CD4-positive, alpha-beta T cell treated with Interleukin-2 at 100 ng/mL for 4 hours (primary cell): ENCODE measurements around the gene ADAM11.

ENCODE experiments used
- DNase-seq: peaks from one replicate; pipeline ENCODE4 v3.0.0-alpha.2; 2020; ENCODE audit warnings: low spot score

Gene ADAM11

DNA sequence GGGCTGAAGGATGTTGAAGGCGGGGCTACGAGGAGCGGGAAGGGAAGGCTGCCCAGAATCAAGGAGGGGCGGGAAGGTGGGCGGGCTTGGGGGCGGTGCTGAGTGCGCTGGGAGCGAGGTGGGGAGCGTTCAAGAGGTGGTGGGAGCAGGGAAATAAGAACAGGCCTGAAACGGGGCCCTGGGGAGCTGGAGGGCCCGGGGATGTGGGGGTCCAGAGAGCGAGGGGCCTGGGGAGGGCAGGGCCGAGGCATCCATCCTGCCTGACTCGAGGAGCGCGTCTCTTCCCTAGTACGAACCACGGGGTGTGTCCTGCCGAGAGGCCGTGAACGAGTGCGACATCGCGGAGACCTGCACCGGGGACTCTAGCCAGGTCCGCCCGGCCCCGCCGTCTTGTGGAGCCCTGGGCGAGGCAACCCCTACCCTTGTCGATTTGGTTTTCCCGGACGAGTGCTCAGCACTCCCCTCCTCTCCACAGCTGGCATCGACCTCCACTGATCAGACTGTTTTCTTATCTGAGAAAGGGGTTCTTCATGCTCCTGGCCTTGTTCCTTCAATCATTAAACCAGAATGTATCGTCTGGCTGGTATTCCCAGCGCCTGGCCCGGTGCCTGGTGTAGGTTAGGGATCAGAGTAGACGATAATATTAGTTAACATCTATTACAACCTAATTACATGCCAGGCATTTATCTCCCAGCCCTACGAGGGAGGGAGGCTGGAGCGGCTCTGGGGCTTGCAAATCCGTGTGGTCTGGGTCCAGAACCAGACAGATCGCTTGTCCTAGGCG is 17.2 kb downstream of the ADAM11 start:
- no peak for DNase-seq

DNA sequence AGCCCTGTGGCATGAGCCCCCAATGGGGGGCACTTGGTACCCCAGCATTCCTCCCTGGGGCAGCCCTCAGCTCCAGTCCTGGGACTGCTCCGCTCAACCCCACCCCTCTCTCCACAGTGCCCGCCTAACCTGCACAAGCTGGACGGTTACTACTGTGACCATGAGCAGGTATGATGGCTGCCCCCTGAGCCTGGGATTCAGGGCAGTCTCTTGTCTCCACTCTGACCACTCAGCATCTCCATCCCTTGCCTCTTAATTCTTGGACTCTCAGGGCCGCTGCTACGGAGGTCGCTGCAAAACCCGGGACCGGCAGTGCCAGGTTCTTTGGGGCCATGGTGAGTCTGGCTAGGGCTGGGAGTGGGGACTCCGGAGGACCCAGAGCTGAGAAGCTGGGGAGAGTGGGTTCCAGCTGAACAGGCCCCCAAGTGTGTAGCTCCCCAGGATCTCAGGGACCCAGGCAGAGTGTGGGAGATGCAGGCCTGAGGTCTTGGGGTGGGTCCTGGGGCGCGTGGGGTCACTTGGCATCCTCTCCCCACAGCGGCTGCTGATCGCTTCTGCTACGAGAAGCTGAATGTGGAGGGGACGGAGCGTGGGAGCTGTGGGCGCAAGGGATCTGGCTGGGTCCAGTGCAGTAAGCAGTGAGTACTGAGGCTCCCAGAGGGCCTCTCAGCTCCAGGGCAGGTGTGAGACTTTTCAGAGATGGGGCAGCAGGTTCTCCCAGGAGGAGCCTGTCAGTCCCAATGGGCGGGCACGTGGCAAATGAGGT is 18.0 kb downstream of the ADAM11 start:
- DNase-seq = no peak

DNA sequence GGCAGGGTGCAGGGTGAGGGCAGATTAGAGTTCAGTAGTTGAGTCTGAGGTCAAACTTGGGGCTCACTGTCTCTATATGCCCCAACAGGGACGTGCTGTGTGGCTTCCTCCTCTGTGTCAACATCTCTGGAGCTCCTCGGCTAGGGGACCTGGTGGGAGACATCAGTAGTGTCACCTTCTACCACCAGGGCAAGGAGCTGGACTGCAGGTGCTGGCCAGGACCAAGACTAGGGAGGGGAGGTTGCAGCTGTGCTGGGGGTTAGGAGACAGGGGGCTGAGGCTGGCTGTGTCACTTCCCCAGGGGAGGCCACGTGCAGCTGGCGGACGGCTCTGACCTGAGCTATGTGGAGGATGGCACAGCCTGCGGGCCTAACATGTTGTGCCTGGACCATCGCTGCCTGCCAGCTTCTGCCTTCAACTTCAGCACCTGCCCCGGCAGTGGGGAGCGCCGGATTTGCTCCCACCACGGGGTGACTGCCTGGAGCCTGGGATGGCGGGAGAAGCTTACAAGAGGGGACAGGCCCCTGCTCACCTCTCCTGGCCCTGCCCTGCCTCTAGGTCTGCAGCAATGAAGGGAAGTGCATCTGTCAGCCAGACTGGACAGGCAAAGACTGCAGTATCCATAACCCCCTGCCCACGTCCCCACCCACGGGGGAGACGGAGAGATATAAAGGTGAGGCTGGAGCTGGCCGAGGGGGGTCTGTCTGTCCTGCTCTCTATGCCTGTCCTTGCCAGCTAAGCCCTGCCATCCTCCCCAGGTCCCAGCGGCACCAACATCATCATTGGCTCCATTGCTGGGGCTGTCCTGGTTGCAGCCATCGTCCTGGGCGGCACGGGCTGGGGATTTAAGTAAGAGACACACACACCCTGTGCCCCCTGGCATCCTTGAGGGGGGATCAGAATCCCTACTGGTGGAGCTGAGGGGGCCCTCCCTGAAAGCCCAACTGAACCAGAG is 18.9 kb downstream of the ADAM11 start:
- no peak for DNase-seq

DNA sequence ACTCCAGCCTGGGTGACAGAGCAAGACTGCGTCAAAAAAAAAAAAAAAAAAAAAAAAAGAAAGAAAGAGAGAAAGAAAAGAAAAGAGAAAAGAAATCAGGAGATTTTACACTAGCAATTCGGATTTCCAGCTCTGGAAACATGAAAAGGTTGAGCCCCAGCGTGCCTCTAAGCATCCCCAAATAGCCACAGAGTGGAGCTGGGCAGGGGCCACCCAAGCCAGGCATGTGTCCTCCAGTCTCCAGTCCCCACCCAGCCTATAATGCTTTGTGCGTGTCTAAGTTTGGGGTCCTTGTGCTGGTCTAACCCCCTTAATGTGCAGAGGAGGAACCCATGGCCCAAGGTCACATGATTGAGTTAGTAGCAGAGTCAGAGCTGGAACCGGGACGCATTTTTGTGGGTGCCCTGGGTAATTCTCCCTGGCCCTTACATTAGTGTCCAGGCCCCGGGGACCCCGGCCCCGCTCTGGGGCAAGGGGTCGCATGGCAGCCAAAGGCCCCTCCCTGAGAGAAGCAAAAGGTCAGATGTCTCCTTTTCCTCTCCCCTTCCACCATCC is 19.9 kb downstream of the ADAM11 start:
- DNase-seq = no peak

DNA sequence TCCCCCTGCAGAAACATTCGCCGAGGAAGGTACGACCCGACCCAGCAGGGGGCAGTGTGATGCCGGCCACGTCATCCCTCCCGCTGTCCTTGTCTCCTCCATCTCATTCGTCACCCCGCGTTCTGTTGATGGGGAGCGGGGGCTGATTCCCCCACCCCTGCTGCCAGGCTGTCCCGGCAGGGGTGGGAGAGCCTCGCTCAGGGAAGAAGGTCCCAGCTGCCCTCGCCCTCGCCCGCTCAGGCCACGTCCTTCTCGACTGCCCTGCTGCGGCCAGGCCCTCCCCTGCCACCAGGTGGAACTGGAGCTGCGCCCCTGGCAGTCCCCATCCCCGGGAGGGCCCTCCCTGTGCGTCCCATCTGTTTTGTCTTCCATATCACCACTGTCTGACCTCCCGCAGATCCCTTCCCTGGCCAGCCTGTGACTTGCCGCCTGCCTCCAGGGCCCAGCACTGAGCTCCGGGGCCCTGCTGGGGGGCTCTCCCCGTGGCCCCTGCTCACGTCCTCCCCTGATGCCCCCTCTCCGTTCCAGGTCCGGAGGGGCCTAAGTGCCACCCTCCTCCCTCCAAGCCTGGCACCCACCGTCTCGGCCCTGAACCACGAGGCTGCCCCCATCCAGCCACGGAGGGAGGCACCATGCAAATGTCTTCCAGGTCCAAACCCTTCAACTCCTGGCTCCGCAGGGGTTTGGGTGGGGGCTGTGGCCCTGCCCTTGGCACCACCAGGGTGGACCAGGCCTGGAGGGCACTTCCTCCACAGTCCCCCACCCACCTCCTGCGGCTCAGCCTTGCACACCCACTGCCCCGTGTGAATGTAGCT is 20.6 kb downstream of the ADAM11 start:
- peak; percentile 81 for DNase-seq

DNA sequence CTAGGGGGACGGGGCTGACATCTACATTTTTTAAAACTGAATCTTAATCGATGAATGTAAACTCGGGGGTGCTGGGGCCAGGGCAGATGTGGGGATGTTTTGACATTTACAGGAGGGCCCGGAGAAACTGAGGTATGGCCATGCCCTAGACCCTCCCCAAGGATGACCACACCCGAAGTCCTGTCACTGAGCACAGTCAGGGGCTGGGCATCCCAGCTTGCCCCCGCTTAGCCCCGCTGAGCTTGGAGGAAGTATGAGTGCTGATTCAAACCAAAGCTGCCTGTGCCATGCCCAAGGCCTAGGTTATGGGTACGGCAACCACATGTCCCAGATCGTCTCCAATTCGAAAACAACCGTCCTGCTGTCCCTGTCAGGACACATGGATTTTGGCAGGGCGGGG is 21.4 kb downstream of the ADAM11 start:
- no peak for DNase-seq

DNA sequence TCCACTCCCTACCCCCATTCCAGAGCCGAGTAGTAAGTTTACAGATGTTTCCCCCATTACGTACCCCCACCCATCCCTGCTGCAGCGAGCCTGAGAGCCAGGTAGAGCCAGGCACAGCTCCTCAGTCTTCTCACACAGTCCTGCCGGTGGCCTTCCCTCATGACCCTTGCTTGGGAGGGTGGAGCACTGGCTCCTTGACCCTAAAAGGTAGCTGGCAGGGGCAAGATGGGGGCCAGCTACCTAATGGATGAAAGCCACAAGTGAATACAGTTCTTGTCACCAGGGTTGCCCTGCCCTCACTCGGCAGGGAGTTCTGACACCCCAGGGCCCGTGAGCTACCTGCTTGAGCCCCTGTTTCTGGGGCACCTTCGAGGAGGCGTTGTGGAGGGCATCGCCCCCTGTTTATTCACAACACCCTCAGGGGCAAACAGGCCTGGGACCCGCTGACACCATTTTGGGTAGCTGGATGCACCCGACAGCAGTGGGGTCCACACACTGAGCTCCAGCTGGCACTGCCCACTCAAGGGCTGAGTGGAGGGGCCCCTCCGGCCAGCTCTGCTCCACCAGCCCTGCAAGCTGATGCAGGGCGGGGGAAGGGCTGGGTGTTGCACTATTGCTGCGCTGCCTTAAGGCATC is 22.2 kb downstream of the ADAM11 start:
- no peak for DNase-seq

DNA sequence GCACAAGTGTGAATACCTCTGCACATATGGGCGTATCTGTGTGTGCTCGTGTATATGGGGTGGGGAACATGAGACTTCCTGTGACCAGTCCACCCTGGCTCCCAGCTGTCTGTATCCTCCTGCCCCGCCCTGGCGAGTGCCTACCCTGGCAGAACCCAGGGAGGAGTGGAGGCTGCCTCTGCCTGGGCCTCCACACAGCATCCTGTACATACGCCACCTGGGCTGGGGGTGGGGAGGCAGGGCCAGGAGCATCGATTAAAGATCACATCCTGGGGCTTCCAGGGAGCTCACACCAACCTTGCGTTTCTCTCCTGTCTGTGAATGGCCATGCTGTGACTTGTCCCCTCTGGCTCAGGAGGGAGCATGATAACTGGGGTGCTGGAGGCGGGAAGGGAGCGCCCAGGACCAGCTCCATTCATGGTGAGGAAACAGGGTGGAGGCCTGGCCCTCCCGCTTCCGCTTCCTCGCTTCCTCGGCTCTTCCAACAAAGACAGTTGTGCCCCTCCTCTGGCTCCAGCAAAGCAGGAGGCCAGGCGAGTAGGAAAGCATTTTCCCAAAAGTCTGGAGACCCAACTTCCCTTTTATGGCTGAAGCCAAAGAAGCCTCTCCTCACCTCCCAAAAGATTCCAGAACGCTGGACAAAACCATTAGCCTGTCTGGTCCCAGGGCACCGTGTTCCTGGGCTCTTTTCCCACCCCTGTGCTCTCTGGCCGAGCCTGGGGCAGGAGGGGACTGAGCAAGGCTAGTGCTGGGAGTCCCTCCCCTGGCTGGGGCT is 22.9 kb downstream of the ADAM11 start:
- no peak for DNase-seq

DNA sequence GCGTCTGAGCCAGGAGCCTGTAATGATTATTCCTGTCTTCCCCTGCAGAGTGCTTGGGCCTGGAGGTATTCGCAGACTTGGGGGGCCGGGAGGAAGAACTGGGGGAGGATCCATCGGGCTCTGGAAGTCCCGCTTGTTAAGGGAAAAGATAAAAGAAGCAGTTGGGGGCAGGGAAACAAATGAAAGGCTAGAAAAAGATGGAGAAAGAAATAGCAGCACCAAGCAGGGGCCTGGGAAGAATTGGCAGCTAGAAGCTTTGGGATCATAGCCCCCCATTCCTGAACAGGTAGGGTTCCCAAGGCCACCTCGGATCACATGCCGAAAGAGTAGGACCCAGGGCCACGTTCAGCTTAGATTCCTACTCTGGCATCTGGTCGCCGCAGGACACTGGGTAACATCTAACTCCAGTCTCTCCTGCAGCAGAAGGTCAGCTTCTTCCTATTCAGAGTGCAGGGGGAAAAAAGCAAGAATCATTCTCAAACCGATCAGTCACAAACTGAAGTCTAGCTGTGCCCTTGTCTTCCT is 23.6 kb downstream of the ADAM11 start:
- no peak for DNase-seq

DNA sequence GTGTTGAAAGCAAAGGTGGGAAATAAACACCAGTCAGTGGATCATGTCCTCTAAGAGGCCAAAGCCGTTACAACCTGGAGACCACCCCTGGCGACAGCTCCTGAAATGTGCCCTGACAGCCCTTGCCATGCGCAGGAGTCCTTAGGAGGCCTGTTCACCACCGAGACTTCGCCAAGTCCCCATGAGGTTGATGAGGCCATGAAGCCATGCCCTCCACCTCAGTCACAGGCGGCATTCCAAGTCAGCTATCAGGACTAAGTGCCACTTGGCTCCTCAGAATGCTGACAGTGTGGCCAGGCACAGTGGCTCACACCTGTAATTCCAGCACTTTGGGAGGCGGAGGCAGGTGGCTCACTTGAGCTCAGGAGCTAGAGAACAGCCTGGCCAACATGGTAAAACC is 27.1 kb downstream of the ADAM11 start:
- DNase-seq = no peak

DNA sequence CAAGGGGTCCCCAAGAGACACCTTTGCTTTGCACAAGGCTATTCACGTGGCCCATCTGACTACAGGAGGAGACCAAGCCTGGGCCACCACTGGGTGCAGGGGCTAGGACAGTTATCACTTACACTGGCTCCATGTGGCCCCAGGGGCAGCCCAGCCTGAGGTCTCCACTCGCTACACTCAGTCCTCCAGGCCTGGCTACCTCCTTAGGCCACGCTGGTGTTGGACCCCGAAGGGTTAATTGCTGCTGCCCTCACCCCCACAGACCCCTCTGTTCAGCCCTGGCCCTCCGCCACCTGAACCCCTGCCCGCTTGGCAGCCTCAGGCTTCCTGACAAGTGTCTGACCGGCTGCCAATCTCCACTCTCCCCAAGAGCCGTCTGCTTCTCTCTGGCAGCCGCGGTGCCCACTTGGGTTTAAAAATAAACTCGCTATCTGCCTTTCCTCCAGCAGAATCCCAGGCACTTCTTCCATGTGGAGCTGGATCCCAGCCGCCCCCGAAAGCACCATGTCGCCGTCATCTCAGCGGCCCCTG is 27.8 kb downstream of the ADAM11 start:
- DNase-seq = no peak

DNA sequence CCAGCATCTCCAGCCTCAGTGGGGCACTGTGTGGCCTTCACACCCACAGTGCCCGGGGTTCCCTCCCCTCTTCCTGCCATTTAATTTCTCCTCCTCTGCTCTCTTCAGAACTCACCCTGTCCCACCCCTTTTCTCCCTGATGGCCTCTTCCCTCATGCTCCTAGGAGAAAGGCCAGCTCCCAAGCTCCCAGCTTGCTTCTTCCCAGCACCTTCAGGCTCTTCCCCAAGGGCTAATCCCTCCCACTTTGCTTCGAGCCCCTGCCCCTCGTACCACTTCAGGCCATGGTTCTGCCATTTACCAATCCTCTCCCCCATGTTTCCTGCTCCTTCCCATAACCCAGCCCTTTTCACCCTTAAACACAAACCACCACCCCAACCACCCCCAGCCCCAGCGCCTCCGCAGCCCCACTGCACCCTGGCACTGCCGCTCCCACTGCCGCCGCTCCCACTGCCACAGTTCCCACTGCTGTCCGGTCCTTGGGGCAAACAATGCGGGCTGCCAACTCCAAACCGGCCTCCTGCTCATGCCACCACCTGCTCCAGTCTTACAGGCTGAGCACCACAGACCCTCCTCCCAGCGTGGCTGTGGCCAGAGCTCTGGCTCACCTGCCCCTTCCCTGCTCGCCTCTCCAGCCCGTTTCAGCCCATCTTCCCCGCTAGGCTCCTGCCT is 28.6 kb downstream of the ADAM11 start:
- no peak for DNase-seq

DNA sequence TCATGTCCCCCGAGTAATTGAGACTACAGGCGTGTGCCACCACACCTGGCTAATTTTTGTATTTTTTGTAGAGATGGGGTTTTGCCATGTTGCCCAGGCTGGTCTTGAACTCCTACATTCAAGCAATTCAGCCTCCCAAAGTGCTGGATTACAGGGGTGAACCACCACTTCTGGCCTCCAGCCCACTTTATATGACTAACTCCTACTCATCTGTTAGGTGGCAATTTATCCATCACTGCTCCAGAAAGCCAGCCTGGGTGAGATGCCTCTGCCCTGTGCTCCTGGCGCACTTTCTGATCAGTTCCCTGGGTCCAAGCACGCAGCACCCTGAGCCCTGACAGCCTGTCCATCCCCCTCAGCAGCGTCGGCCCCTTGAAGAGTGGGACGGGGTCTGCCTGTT is 29.4 kb downstream of the ADAM11 start:
- DNase-seq = no peak

DNA sequence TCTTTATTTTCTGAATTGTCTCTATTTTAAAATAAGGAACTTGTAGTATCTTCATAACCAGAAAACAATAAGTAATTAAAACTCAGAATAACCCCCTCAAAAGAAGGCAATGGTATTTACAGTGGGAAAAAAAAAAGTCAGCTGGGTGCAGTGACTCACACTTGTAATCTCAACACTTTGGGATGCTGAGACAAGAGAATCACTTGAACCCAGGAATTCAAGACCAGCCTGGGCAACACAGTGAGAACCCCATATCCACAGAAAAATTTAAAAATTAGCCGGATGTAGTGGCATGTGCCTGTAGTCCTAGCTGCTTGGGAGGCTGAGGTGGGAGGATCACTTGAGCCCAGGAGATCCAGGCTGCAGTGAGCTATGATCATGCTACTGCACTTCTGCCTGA is 33.5 kb downstream of the ADAM11 start:
- no peak for DNase-seq

DNA sequence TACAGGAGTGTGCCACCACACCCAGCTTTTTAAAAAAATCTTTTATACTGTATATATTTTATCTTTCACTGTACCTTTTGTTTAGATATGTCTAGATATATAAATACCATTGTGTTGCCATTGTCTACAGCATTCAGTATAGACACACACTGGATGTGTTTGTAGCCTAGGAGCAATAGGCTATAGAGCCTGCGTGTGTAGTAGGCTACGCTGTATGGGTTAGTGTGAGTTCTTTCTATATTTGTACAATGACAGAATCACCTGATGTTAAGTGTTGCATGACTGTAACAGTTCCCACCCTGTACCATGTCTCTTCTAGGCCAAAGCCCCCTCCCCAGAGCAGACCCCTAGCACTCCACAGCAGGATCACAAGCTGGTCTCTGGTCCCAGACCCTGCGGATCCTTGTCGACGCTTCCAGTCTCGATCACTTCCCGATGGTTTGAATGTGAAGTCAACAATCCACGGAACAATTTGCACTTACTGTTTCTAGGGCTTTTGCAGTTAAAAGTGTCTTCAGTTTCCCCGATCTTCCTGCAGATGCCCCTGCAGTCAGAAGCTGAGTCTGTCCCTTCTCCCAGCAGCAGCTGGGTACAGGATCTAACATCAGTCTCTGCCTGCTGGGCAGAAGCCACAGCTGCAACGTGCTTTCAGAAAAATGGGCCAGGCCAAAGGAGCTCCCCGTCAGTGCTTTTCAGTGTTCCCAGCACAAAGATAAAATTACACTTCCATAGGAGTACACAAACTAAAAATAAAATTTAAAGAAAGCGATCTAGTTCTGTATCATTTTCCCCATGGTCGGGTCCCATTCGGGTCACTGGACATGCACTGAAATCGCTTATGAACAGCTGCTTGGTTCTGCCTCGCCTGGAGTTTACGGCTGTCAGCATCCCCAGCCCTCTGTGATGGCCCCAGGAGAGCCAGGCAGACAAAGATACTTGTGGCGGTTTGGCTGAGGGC is 35.4 kb downstream of the ADAM11 start:
- no peak for DNase-seq

DNA sequence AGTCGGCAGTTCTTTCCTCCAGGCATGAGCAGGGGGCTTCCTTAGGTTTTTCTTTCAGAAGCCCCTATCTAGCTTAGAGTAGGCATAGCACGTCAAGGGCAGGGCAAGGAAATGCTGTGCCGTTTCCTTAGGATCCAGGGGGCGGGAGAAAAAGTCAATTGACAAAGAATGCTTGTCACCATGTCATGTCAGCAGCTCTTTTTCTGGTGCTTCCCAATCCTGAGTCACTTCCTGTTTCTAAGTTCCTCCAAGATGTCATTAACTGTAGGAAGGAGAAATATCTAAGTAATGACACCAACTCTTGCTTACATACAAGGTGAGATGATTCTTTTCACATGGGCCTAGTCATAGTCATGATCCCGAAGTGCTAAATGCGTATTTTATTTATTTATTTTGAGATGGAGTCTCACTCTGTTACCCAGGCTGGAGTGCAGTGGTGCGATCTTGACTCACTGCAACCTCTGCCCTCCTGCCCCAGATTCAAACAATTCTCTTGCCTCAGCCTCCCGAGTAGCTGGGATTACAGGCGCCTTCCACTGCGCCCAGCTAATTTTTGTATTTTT is 36.1 kb downstream of the ADAM11 start:
- DNase-seq = no peak

DNA sequence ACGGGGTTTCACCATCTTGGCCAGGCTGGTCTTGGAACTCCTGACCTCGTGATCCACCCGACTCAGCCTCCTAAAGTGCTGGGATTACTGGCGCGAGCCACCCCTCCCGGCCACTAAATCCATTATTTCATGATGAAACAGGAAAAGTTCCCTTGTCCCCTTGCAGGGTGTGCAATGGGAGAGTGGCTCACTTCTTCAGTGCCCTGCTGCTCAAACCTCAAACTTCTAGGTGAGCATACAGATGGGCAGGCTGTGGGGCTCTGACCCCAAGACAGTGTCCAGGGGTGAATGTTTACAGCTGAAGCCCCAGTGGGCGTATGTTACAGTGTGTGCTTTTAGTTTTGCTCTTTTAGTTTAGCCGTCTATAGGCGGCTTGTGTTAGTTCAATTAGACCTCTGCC is 36.6 kb downstream of the ADAM11 start:
- no peak for DNase-seq
